ENCODE measurements around the gene WDR83.
"Not testable (repeated sequence)": the region's sequence is repeated elsewhere in the genome, so short reads cannot be mapped to it uniquely, and the experiment has no call there.

WDR83 gene

GRCh38 chr19:12675399-12675798 is 8.8 kb downstream of the WDR83 start:
- H3K4me3 ChIP-seq (ENCODE audit: low read depth, low read length): no peak overlapping the region
- TF ChIP-seq CTCF (IDR thresholded peaks at IDR 0.05; ENCODE audit: low read depth, low read length, missing control alignments): no peak
- no peak for DNase-seq (ENCODE audit: low read depth)
- in situ Hi-C loops (cut with HindIII; ENCODE audit: low sequenced_read_pairs): no loop called here

GRCh38 chr19:12675940-12676339 is 9.3 kb downstream of the WDR83 start:
- in situ Hi-C loops (cut with HindIII; ENCODE audit: low sequenced_read_pairs): no loop called here
- no peak for TF ChIP-seq CTCF (IDR thresholded peaks at IDR 0.05; ENCODE audit: low read depth, low read length, missing control alignments)
- DNase-seq (ENCODE audit: low read depth): no peak
- no peak overlapping the region for H3K4me3 ChIP-seq (ENCODE audit: low read depth, low read length)

GRCh38 chr19:12676384-12676792 is 9.8 kb downstream of the WDR83 start:
- in situ Hi-C loops (cut with HindIII; ENCODE audit: low sequenced_read_pairs): no loop called here
- H3K4me3 ChIP-seq (ENCODE audit: low read depth, low read length): no peak overlapping the region
- peak; percentile 92 for TF ChIP-seq CTCF (IDR thresholded peaks at IDR 0.05; ENCODE audit: low read depth, low read length, missing control alignments)
- DNase-seq (ENCODE audit: low read depth): peak; percentile 60

GRCh38 chr19:12676928-12677327 is 10.3 kb downstream of the WDR83 start:
- no peak overlapping the region for H3K4me3 ChIP-seq (ENCODE audit: low read depth, low read length)
- no peak for TF ChIP-seq CTCF (IDR thresholded peaks at IDR 0.05; ENCODE audit: low read depth, low read length, missing control alignments)
- no peak for DNase-seq (ENCODE audit: low read depth)
- in situ Hi-C loops (cut with HindIII; ENCODE audit: low sequenced_read_pairs): no loop called here

- DNase-seq (ENCODE audit: low read depth); H3K4me3 ChIP-seq (ENCODE audit: low read depth, low read length); in situ Hi-C loops (cut with HindIII; ENCODE audit: low sequenced_read_pairs): not testable (repeated sequence)
These were observed 11.4 kb downstream of the WDR83 start for GRCh38 chr19:12678039-12678438.

GRCh38 chr19:12680034-12680433 is 13.4 kb downstream of the WDR83 start:
- DNase-seq (ENCODE audit: low read depth): no peak
- no peak overlapping the region for H3K4me3 ChIP-seq (ENCODE audit: low read depth, low read length)
- TF ChIP-seq CTCF (IDR thresholded peaks at IDR 0.05; ENCODE audit: low read depth, low read length, missing control alignments): no peak
- in situ Hi-C loops (cut with HindIII; ENCODE audit: low sequenced_read_pairs): no loop called here

GRCh38 chr19:12681074-12681987 is 14.7 kb downstream of the WDR83 start, which contains the start of gene DHPS:
Gene DHPS (minus strand): TSS chr19:12681880. CDS start chr19:12681766, 114 bp downstream.
- no peak for TF ChIP-seq CTCF (IDR thresholded peaks at IDR 0.05; ENCODE audit: low read depth, low read length, missing control alignments)
- DNase-seq (ENCODE audit: low read depth): peak; percentile 97
- peak within 1 kb of the TSS; percentile 77 for H3K4me3 ChIP-seq (ENCODE audit: low read depth, low read length)
- in situ Hi-C loops (cut with HindIII; ENCODE audit: low sequenced_read_pairs): no loop called here
